ENCODE measurements around the gene RGSL1. TPM values are rescaled to one million over a fixed set of nuclear protein-coding genes. Genes with fewer than 3 reads are reported as not detected.

The RGSL1 gene
- total and polyA plus RNA-seq, 12 donors, result not detected

DNA sequence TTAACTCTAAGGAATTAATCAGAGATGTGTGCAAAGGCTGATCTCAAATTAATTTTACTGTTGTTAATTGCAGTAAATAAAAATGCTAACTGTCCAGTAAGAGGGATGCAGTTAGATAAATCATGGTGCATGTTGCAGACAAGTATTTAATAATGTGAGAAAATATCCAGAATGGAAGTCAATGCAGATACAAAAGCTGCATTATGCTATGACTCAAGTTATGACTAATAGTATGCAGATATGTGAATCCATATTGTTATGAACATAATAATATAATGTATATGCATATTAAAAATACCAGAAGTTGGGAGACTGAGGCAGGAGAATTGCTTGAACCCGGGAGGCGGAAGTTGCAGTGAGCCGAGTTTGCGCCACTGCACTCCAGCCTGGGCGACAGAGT, 117.7 kb downstream of the RGSL1 start:
- Histone ChIP-seq H3K27ac (no peak overlapping the region), H3K27me3 (no peaks in the 10 kb centered on the region), H3K4me1 (no peaks in the 10 kb centered on the region), H3K9me3 (peaks cover 0 to 10% (median 0%) of the 10 kb centered on the region in 11 donors), H3K36me3 (peaks cover 0 to 2% (median 0%) of the 10 kb centered on the region in 9 donors), H3K4me3 (no peak overlapping the region)
- ATAC-seq (no peak), DNase-seq (no peak)
- intact Hi-C loops (cut with DNase I), result no loop called here
- WGBS, 2 donors, result 92 to 95% methylated on average over 5 of the region's 5 CpGs
- TF ChIP-seq, protein P1, sequence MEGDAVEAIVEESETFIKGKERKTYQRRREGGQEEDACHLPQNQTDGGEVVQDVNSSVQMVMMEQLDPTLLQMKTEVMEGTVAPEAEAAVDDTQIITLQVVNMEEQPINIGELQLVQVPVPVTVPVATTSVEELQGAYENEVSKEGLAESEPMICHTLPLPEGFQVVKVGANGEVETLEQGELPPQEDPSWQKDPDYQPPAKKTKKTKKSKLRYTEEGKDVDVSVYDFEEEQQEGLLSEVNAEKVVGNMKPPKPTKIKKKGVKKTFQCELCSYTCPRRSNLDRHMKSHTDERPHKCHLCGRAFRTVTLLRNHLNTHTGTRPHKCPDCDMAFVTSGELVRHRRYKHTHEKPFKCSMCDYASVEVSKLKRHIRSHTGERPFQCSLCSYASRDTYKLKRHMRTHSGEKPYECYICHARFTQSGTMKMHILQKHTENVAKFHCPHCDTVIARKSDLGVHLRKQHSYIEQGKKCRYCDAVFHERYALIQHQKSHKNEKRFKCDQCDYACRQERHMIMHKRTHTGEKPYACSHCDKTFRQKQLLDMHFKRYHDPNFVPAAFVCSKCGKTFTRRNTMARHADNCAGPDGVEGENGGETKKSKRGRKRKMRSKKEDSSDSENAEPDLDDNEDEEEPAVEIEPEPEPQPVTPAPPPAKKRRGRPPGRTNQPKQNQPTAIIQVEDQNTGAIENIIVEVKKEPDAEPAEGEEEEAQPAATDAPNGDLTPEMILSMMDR (IDR thresholded peaks at IDR 0.05), result no peak

DNA sequence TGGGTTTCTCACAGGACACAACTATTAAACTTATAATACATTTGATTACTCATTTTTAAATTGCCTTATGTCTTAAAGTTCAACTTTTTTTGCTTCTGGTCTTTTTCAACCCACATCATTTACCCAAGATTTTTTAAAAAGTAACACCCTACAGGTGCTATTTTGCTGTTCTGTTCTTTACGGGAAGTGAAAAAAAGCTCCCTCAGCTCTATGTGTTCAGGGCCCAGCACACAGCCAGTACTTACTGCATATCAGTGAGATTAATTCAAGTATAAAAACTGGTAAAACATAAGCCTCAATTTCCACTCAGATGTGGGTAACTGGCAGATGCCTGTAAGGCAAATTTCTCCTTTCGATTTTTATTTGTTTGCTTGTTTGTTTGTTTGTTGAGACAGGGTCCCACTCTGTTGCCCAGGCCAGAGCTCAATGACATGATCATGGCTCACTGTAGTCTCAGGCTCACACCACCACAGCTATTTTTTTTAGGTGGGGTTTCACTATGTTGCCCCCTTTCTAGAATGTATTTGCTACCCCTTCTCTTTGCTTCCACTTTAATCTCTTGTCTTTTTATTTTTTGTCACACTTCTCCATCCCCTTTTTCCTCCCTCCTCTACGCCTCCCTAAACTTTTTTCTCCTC, 118.8 kb downstream of the RGSL1 start:
- peaks cover 0 to 10% (median 0%) of the 10 kb centered on the region in 11 donors for H3K9me3 ChIP-seq
- H3K36me3 ChIP-seq, result peaks cover 0 to 13% (median 0%) of the 10 kb centered on the region in 9 donors
- 76 to 94% methylated on average over 3 of the region's 3 CpGs for WGBS, 2 donors
- H3K4me1 ChIP-seq, result no peaks in the 10 kb centered on the region
- H3K27me3 ChIP-seq, result no peaks in the 10 kb centered on the region
- H3K27ac ChIP-seq, result no peak overlapping the region
- ATAC-seq (no peak), DNase-seq (no peak)
- TF ChIP-seq, protein P1 (IDR thresholded peaks at IDR 0.05), result no peak
- intact Hi-C loops (cut with DNase I), result no loop called here
- no peak overlapping the region for H3K4me3 ChIP-seq

DNA sequence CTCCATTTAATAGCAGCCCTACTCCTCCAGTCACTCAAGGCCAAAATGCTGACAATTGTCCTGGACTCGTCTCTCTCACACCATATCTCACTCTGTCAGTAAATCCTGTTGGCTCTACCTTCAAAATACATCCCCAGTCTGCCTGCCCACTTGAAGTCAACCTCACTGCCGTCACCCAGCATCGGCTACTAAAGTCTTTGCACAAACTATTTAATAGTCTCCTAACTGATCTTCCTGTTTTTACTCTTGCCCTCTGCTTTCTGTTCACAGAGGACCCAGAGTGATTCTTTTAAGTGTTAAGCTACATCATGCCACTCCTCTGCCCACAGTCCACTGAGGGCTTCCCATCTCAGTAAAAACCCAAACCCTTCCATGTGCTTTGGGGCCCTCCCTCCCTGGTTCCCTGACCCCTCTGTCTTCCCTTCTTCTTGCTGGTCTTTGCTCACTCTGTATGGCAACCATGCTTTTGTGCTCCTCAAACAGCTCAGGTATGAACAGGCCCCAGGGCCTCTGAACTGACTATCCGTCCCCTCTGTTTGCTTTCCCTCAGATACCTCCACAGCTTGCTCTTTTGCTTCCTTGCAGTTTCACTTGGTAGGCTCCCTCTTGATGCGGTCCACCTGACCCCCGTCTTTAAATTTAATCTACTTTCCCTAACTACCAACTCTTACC, 120.1 kb downstream of the RGSL1 start:
- H3K27ac ChIP-seq, result no peak overlapping the region
- no peaks in the 10 kb centered on the region for H3K4me1 ChIP-seq
- intact Hi-C loops (cut with DNase I), result no loop called here
- DNase-seq (no peak), ATAC-seq (no peak)
- WGBS, 2 donors, result 82 to 86% methylated on average over 6 of the region's 6 CpGs
- TF ChIP-seq, protein P1 (IDR thresholded peaks at IDR 0.05), result no peak
- peaks cover 0 to 10% (median 0%) of the 10 kb centered on the region in 11 donors for H3K9me3 ChIP-seq
- H3K36me3 ChIP-seq, result peaks cover 0 to 26% (median 10%) of the 10 kb centered on the region in 9 donors
- H3K27me3 ChIP-seq, result no peaks in the 10 kb centered on the region
- H3K4me3 ChIP-seq, result no peak overlapping the region

DNA sequence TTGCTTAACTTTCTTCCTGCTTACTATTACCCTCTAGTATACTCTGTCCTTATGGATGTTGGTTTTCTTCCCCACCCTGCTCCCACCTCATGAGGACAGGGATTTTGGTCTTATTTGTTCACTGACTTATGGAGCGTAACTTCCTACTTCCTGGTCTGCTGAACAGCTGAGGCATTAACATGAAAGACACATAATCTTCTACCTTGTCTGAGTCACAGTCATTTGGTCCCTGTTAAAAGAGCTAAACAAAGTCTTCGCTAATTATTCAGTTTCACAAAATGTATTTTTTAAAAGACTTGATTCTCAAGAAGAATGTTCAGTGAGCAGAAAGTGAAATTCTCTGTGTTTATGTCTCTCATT, 120.6 kb downstream of the RGSL1 start:
- TF ChIP-seq, protein P1 (IDR thresholded peaks at IDR 0.05), result no peak
- intact Hi-C loops (cut with DNase I), result no loop called here
- no peak for DNase-seq
- H3K27ac ChIP-seq, result no peak overlapping the region
- 81 to 96% methylated on average over 2 of the region's 2 CpGs for WGBS, 2 donors
- no peak overlapping the region for H3K4me3 ChIP-seq
- peaks cover 0 to 3% (median 0%) of the 10 kb centered on the region in 9 donors for H3K4me1 ChIP-seq
- H3K36me3 ChIP-seq, result peaks cover 0 to 31% (median 11%) of the 10 kb centered on the region in 9 donors
- H3K27me3 ChIP-seq, result no peaks in the 10 kb centered on the region
- ATAC-seq, result no peak
- peaks cover 0 to 10% (median 0%) of the 10 kb centered on the region in 11 donors for H3K9me3 ChIP-seq
